ENCODE measurements around the gene LIN7B.
"Not testable (repeated sequence)": the region's sequence is repeated elsewhere in the genome, so short reads cannot be mapped to it uniquely, and the experiment has no call there.

The LIN7B gene

DNA sequence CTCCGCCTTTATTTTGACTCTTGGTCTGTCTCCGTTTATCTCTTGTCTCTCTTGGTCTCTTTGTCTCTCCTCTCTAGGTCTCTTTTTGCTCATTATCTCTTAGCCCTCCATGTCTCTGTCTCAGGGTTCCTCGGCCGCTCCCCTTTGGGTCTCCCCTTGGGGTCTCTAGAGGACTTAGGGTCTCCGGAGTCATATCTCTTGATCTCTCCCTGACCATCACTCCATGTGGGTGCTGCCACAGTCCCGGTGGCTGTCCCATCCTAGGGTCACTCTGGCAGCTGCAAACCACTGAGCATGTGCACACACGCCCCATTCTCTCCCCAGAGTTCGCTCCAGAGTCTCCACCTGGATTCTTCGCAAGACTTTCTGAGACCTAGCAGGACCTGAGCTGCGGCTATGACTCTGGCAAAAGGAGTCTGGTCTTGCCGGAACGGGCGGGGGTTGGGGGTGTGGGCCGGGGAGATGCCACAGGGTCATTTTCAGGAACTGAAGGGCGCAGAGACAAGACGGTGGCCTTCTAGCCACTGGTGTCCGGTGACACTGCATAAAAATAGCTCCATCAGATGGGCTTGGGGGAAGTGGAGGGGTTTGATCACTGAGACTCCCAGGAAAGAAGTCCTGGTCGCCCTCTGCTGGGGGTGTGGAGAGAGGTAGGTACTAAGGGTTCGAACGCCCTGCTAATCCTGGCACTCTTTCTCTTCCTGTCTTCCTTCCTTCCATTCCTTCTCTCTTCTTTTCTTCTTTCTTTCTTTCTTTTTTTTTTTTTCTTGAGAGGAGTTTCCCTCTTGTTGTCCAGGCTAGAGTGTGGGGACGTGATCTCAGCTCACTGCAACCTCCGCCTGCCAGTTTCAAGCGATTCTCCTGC is 40.4 kb upstream of the LIN7B start:
- CTCF ChIA-PET = interaction anchor here (0.5 to 3.7 kb wide), 43 partner anchors 8 to 389 kb away, joined by 3 to 88 read pairs (median 6); partner anchors contain the start of genes CGB7, GYS1, LIN7B and RUVBL2
- POLR2A ChIA-PET = interaction anchor here (0.6 to 1.4 kb wide), 7 partner anchors 16 to 603 kb away, joined by 3 to 7 read pairs (median 4); partner anchors contain the start of genes ALDH16A1, CGB7, GYS1 and RUVBL2
- no peaks in the 10 kb centered on the region for H3K36me3 ChIP-seq (ENCODE audit: control insufficient read depth in 2 of 2, insufficient read depth in 1 of 2, low read length in 2 of 2)

GRCh38 chr19:49074869-49075268 is 39.3 kb upstream of the LIN7B start:
- H3K9me3 ChIP-seq (ENCODE audit: control insufficient read depth, insufficient read depth, low read depth, low read length); H3K27ac ChIP-seq (ENCODE audit: extremely low read depth, low read depth, low read length); H3K4me3 ChIP-seq (ENCODE audit: low read depth, low read length); POLR2A ChIA-PET; H3K36me3 ChIP-seq (ENCODE audit: control insufficient read depth in 2 of 2, insufficient read depth in 1 of 2, low read length in 2 of 2); H3K4me1 ChIP-seq (ENCODE audit: control insufficient read depth, insufficient read depth, low read length): not testable (repeated sequence)
- CTCF ChIA-PET = interaction anchor here (0.7 to 3.7 kb wide), 27 partner anchors 8 to 341 kb away, joined by 3 to 88 read pairs (median 8); partner anchors contain the start of genes CGB7, GYS1, LIN7B and RUVBL2
- TF ChIP-seq ZNF654 (tag by site-specific recombination; IDR thresholded peaks at IDR 0.05; ENCODE audit: low read depth) (peak; percentile 47), KLF8 (tag by site-specific recombination; IDR thresholded peaks at IDR 0.05) (0 out of 2 replicates have a peak, but pooled peaks have one; percentile 31), ZNF660 (tag by site-specific recombination; IDR thresholded peaks at IDR 0.05) (0 out of 2 replicates have a peak, but pooled peaks have one; percentile 47)
- TF ChIP-seq, protein P1, sequence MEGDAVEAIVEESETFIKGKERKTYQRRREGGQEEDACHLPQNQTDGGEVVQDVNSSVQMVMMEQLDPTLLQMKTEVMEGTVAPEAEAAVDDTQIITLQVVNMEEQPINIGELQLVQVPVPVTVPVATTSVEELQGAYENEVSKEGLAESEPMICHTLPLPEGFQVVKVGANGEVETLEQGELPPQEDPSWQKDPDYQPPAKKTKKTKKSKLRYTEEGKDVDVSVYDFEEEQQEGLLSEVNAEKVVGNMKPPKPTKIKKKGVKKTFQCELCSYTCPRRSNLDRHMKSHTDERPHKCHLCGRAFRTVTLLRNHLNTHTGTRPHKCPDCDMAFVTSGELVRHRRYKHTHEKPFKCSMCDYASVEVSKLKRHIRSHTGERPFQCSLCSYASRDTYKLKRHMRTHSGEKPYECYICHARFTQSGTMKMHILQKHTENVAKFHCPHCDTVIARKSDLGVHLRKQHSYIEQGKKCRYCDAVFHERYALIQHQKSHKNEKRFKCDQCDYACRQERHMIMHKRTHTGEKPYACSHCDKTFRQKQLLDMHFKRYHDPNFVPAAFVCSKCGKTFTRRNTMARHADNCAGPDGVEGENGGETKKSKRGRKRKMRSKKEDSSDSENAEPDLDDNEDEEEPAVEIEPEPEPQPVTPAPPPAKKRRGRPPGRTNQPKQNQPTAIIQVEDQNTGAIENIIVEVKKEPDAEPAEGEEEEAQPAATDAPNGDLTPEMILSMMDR (tag by site-specific recombination; IDR thresholded peaks at IDR 0.05) = peak; percentile 48; the same call in 1 of the 2 replicates

More for the DNA sequence above, 40.4 kb upstream of the LIN7B start:
- H3K27ac ChIP-seq (ENCODE audit: extremely low read depth, low read depth, low read length) = no peak overlapping the region
- no peaks in the 10 kb centered on the region for H3K4me1 ChIP-seq (ENCODE audit: control insufficient read depth, insufficient read depth, low read length)
- H3K9me3 ChIP-seq (ENCODE audit: control insufficient read depth, insufficient read depth, low read depth, low read length) = no peaks in the 10 kb centered on the region
- TF ChIP-seq, protein P2, sequence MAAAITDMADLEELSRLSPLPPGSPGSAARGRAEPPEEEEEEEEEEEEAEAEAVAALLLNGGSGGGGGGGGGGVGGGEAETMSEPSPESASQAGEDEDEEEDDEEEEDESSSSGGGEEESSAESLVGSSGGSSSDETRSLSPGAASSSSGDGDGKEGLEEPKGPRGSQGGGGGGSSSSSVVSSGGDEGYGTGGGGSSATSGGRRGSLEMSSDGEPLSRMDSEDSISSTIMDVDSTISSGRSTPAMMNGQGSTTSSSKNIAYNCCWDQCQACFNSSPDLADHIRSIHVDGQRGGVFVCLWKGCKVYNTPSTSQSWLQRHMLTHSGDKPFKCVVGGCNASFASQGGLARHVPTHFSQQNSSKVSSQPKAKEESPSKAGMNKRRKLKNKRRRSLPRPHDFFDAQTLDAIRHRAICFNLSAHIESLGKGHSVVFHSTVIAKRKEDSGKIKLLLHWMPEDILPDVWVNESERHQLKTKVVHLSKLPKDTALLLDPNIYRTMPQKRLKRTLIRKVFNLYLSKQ (tag by site-specific recombination; IDR thresholded peaks at IDR 0.05; ENCODE audit: borderline replicate concordance) = no peak
- TF ChIP-seq ZNF274 (IDR thresholded peaks at IDR 0.05; ENCODE audit: low read length) = no peak
- TF ChIP-seq ZNF274 (tag by site-specific recombination; IDR thresholded peaks at IDR 0.05; ENCODE audit: borderline replicate concordance) = no peak
- TF ChIP-seq GLIS1 (tag by site-specific recombination; IDR thresholded peaks at IDR 0.05) = peak; percentile 6; the same call in 1 of the 2 replicates
- no peak for TF ChIP-seq REPIN1 (tag by site-specific recombination; IDR thresholded peaks at IDR 0.05; ENCODE audit: low read depth)
- TF ChIP-seq, protein P1 (tag by site-specific recombination; IDR thresholded peaks at IDR 0.05) = peak; percentile 66
- TF ChIP-seq ZNF654 (tag by site-specific recombination; IDR thresholded peaks at IDR 0.05; ENCODE audit: low read depth) = peak; percentile 53
- no peak for TF ChIP-seq OVOL3 (tag by site-specific recombination; IDR thresholded peaks at IDR 0.05)
- 0 out of 2 replicates have a peak, but pooled peaks have one; percentile 11 for TF ChIP-seq PRDM1 (tag by site-specific recombination; IDR thresholded peaks at IDR 0.05)
- TF ChIP-seq ZBTB17 (tag by site-specific recombination; IDR thresholded peaks at IDR 0.05) = peak; percentile 33; the same call in 1 of the 2 replicates
- TF ChIP-seq ZNF366 (tag by site-specific recombination; conservative IDR thresholded peaks at IDR 0.05) = peak; percentile 78
- 0 out of 2 replicates have a peak, but pooled peaks have one; percentile 18 for TF ChIP-seq ZNF785 (tag by site-specific recombination; IDR thresholded peaks at IDR 0.05)
- H3K4me3 ChIP-seq (ENCODE audit: low read depth, low read length) = no peak overlapping the region

Measured in HEK293 (cell line).